HepG2 (cell line): Measurements from ENCODE around the gene ABHD17C.
"Not testable (repeated sequence)": the region's sequence is repeated elsewhere in the genome, so short reads cannot be mapped to it uniquely, and the experiment has no call there.

Experiments used
- BRD4 ChIP-seq: sonication (generic); formaldehyde crosslinking; IDR thresholded peaks from 2 replicates; pipeline ENCODE4 v1.4.0; 2020; ENCODE audit warnings: missing genetic modification reagents
- GLI4 ChIP-seq: sonication (generic); formaldehyde crosslinking; IDR thresholded peaks from 2 replicates; pipeline ENCODE4 v1.5.1; 2020; ENCODE audit warnings: missing genetic modification reagents, mild to moderate bottlenecking, moderate library complexity, borderline replicate concordance
- TF ChIP-seq, protein P1 (sequence below): sonication (generic); formaldehyde crosslinking; conservative IDR thresholded peaks from 2 replicates; pipeline ENCODE4 v1.4.0; 2020; ENCODE audit warnings: missing genetic modification reagents

DNA sequence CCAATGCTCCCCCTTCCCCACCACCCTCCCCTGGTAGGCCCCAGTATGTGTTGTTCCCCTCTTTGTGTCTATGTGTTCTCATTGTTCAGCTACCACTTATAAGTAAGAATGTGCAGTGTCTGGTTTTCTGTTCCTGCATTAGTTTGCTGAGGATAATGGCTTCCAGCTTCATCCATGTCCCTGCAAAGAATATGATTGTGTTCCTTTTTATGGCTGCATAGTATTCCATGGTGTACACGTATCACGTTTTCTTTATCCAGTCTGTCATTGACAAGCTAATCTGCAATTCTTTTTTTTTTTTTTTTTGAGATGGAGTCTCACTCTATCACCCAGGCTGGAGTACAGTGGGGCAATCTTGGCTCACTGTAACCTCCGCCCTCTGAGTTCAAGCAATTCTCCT lies 68.1 kb downstream of the ABHD17C start:
- not testable (repeated sequence) for TF ChIP-seq GLI4 (CRISPR knock-in tag); BRD4
- TF ChIP-seq, protein P1, sequence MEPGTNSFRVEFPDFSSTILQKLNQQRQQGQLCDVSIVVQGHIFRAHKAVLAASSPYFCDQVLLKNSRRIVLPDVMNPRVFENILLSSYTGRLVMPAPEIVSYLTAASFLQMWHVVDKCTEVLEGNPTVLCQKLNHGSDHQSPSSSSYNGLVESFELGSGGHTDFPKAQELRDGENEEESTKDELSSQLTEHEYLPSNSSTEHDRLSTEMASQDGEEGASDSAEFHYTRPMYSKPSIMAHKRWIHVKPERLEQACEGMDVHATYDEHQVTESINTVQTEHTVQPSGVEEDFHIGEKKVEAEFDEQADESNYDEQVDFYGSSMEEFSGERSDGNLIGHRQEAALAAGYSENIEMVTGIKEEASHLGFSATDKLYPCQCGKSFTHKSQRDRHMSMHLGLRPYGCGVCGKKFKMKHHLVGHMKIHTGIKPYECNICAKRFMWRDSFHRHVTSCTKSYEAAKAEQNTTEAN = not testable (repeated sequence)
